Measurements from ENCODE around the gene UBE2H. TPM values are rescaled to one million over a fixed set of nuclear protein-coding genes. Genes with fewer than 3 reads are reported as not detected.

UBE2H gene
- total RNA-seq, 4 donors from 2014 or later: 89.3 to 95.8 (median 90.9) TPM

DNA sequence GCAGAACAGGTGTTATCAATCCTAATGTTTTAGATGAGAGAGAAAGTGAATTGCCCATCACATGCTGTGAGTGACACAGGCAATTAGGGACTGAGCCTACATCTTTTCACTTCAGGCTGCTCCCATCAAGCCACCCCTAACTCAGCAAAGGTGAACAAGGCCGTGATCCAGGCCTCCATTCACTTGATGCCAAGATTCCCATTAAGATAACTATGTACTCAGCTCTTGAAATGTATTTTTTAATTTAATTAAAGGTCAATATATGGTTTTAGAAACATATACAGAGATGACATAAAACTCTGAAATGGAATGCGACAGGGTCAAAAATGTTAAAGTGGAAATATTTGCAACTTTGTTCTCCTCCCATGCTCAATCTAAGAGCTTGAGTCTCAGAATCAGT lies 27.9 kb upstream of the UBE2H start:
- TF ChIP-seq, protein P1, sequence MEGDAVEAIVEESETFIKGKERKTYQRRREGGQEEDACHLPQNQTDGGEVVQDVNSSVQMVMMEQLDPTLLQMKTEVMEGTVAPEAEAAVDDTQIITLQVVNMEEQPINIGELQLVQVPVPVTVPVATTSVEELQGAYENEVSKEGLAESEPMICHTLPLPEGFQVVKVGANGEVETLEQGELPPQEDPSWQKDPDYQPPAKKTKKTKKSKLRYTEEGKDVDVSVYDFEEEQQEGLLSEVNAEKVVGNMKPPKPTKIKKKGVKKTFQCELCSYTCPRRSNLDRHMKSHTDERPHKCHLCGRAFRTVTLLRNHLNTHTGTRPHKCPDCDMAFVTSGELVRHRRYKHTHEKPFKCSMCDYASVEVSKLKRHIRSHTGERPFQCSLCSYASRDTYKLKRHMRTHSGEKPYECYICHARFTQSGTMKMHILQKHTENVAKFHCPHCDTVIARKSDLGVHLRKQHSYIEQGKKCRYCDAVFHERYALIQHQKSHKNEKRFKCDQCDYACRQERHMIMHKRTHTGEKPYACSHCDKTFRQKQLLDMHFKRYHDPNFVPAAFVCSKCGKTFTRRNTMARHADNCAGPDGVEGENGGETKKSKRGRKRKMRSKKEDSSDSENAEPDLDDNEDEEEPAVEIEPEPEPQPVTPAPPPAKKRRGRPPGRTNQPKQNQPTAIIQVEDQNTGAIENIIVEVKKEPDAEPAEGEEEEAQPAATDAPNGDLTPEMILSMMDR (IDR thresholded peaks at IDR 0.05; ENCODE audit: low read depth): no peak

DNA sequence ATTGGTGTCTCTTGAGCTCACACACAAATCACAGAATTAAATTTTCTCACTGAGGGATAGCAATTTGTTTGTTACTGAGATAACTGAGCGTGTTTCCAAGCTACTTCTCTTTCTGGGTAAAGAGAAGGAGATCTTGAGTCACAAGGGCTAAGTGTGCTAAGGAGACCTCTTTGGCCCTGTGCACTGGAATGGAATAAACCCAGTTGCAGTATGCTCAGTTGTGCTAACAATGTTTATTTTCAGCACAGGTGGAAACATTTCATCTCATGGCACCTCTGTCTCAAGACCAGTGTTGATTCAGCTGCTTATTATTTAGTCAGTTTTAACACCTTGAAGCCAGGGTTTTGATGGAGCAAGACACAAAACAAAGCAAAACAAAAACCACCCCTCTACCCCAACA lies 22.5 kb upstream of the UBE2H start:
- TF ChIP-seq, protein P1 (IDR thresholded peaks at IDR 0.05; ENCODE audit: low read depth): no peak

DNA sequence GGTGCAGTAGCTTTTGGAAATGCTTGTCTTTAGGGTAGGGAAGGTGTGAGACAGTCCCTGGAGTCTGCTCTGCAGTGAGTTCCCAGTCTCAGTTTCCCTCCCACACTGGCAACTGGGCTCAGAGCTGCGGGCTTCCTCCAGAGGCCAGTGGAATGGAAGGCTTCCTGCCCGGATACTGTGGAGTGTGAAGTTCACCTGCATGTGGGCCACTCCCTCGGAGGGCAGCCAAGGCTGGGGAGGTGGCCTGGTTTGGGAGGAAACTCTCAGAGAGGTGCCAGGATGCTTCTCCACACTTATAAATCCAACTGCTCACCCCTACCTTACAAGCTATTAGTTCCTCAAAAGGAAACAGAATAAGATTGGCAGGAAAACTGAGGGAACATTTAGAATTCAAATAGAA lies 18.1 kb upstream of the UBE2H start:
- TF ChIP-seq, protein P1 (IDR thresholded peaks at IDR 0.05; ENCODE audit: low read depth): no peak

DNA sequence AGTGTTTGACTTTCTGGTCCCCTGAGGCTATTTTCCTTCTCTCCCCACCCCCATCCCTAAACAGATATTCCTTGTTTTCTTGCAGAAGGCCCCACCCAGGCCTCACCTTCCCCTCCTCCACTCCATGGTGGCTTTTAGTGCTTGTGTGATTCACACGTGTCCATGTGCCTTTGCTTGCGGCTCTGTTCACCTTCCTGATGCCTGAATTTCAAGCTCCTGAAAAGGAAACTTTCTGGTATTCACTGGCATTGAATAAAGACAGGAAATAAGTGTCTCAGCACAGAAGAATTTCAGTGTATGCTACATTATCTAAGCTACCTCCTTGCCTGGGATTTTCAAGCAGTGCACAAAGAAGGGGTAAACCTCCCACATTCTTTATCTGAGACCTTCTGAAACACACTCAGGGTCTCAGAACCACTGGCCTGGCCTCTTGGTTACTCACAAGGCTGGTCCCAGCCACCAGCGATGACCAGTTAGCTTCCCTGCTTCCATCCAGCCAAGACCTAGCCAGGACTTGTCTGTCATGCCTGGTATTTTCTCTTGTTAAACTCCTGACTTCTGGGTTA lies 17.2 kb upstream of the UBE2H start:
- TF ChIP-seq, protein P1 (IDR thresholded peaks at IDR 0.05; ENCODE audit: low read depth): no peak

DNA sequence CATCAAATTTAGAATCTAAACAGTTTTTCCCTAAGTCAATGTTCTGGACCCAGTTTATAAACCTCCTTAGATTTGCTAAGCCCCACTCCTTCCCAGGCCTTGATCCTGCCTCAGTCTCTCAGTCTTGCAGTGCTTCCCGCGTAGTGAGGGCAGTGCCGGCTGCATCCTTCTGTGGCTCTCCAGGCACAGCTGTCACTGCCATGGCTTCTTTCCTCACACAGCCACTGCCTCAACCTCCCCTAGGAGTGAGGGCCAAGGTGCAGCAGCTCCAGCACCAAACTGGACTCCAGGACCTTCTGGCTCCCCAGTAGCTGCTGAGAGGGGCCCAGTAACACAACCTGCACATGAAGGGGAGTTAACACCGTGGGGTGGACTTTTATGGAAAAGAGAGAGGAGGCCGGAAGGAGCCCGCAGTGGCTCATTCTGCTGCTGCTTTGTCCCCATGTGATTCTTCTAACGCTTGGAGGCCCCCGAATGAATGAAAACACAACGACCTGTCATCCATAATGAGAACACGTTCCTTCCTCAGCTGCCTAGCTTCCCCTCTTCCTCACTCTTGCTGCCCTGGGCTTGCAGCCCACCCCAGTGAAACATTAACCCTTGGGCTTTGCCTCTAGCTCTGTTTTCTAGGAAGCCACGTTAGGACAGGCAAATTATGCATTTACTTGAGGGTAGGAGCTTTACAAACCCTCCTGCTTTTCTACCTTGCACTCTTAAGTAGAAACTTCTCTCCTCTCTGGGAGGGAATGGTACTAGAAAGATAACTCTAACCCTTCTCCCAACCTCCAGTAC lies 16.0 kb upstream of the UBE2H start:
- TF ChIP-seq, protein P1 (IDR thresholded peaks at IDR 0.05; ENCODE audit: low read depth): no peak

DNA sequence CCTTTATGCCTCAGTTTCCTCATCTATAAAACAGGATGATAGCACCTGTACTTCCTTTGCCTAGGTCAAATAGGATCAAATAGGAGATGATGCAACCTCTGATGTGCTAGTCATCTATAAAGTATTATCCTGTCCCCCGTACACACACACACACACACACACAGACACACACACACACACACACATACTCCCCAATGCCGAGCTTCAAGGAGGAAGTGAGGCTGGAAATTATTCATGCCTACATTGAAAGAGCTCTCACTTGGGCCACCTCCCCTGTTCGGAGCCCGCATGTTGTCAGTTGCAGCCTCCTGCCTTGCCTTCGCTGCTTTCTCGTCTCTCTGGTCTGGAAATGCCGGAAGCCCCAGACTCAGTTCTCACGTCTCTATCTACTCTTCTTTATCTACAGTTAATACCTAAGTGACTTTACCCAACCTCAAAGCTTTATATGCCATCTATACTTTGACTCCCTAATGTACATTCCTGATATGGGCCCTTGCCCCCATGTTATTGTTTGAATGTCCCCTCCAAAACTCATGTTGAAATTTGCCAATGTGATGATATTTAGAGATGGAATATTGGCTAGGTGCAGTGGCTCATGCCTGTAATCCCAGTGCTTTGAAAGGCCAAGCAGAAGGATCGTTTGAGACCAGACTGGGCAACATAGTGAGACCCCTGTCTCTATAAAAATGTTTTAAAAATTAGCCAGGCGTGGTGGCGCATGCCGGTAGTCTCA lies 6.9 kb upstream of the UBE2H start:
- TF ChIP-seq, protein P1 (IDR thresholded peaks at IDR 0.05; ENCODE audit: low read depth): no peak
